ENCODE data around the gene METRN.
A peak's percentile ranks its signal among the peaks of the same experiment; 100 is the strongest.

The METRN gene

GRCh38 chr16:680967-681745 is 33.8 kb upstream of the METRN start:
- ChIA-PET CTCF (interaction anchor here (1.1 to 1.2 kb wide), 2 partner anchors 19 to 20 kb away, joined by 3 to 4 read pairs; no protein-coding TSS in a partner anchor), POLR2A (ENCODE audit: low non-redundant PET) (no interaction called here)
- TF ChIP-seq CTCF (conservative IDR thresholded peaks at IDR 0.05; ENCODE audit: low read depth), result no peak
- H3K27ac ChIP-seq, result peak overlapping the region; percentile 94
- DNase-seq (ENCODE audit: low spot score), result no peak

- CTCF ChIA-PET, result interaction anchor here (1.0 to 1.2 kb wide), 2 partner anchors 14 to 19 kb away, joined by 3 to 4 read pairs; partner anchors contain the start of gene RHOT2
- DNase-seq (ENCODE audit: low spot score), result no peak
- H3K27ac ChIP-seq, result peak overlapping the region; percentile 94
- TF ChIP-seq CTCF (conservative IDR thresholded peaks at IDR 0.05; ENCODE audit: low read depth), result no peak
- POLR2A ChIA-PET (ENCODE audit: low non-redundant PET), result no interaction called here
Observed at GRCh38 chr16:681746-682427, 33.0 kb upstream of the METRN start.

GRCh38 chr16:682493-683395 is 32.2 kb upstream of the METRN start:
- peak overlapping the region; percentile 94 for H3K27ac ChIP-seq
- POLR2A ChIA-PET (ENCODE audit: low non-redundant PET), result no interaction called here
- TF ChIP-seq CTCF (conservative IDR thresholded peaks at IDR 0.05; ENCODE audit: low read depth), result no peak
- no peak for DNase-seq (ENCODE audit: low spot score)
- CTCF ChIA-PET, result interaction anchor here (1.0 kb wide), 1 partner anchor 15 kb away, joined by 4 read pairs; the partner anchor contains the start of gene RHOT2

GRCh38 chr16:683396-684070 is 31.4 kb upstream of the METRN start:
- no peak for DNase-seq (ENCODE audit: low spot score)
- peak overlapping the region; percentile 94 for H3K27ac ChIP-seq
- ChIA-PET CTCF (interaction anchor here (0.6 to 1.6 kb wide), 4 partner anchors 16 to 91 kb away, joined by 3 to 5 read pairs (median 4); partner anchors contain the start of genes METRN and RHOT2), POLR2A (ENCODE audit: low non-redundant PET) (interaction anchor here (0.6 to 1.2 kb wide), 3 partner anchors 11 to 612 kb away, joined by 3 to 5 read pairs (median 5); no protein-coding TSS in a partner anchor)
- TF ChIP-seq CTCF (conservative IDR thresholded peaks at IDR 0.05; ENCODE audit: low read depth), result no peak

GRCh38 chr16:684071-684794 is 30.7 kb upstream of the METRN start, which contains the start of gene JMJD8:
Gene JMJD8 (minus strand): TSS chr16:684334. CDS start chr16:684319, 15 bp downstream.
- H3K27ac ChIP-seq, result peak within 1 kb of the TSS; percentile 94
- CTCF ChIA-PET, result interaction anchor here (0.6 to 1.6 kb wide), 3 partner anchors 31 to 92 kb away, joined by 3 to 5 read pairs (median 3); partner anchors contain the start of gene METRN
- peak; percentile 85 for DNase-seq (ENCODE audit: low spot score)
- TF ChIP-seq CTCF (conservative IDR thresholded peaks at IDR 0.05; ENCODE audit: low read depth), result no peak
- POLR2A ChIA-PET (ENCODE audit: low non-redundant PET), result interaction anchor here (0.6 to 1.2 kb wide), 3 partner anchors 11 to 612 kb away, joined by 3 to 5 read pairs (median 5); no protein-coding TSS in a partner anchor

All from RWPE1 (cell line).